ENCODE data around the gene DUSP10.
A peak's percentile ranks its signal among the peaks of the same experiment; 100 is the strongest.

DUSP10 gene

DNA sequence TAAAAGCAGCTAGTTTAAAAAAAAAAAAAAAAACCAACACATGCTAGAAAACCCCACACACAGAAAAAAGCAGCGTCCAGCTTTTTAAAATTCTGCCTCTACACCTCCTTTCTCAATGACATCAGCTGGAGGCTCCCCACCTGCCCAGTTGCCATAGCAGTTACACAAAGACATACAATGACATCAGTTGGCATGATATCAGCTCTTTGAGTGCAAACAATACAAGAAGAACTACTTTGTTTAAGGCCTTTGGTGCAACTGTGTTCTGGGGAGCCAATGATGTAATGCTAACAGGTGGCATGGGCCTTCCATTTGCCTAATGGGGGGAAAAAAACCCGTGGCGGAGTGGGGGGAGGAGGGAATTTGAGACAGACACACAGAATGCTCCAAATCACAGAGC, 32.9 kb downstream of the DUSP10 start:
- H3K4me3 ChIP-seq (ENCODE audit: low read depth in 1 of 2, low read length in 2 of 2), result no peak overlapping the region
- H3K27me3 ChIP-seq (ENCODE audit: control insufficient read depth in 1 of 2, insufficient read depth in 2 of 2, low read length in 2 of 2), result no peaks in the 10 kb centered on the region
- no peaks in the 10 kb centered on the region for H3K9me3 ChIP-seq (ENCODE audit: low read length)
- peaks cover 84% of the 10 kb centered on the region for H3K4me1 ChIP-seq (ENCODE audit: insufficient read depth, low read length)
- H3K9ac ChIP-seq (ENCODE audit: low read length), result peak overlapping the region; percentile 54
- peaks cover 11% of the 10 kb centered on the region for H3K36me3 ChIP-seq (ENCODE audit: insufficient read depth, low read length)
- peak overlapping the region; percentile 89 for H3K27ac ChIP-seq (ENCODE audit: low read depth, low read length)

DNA sequence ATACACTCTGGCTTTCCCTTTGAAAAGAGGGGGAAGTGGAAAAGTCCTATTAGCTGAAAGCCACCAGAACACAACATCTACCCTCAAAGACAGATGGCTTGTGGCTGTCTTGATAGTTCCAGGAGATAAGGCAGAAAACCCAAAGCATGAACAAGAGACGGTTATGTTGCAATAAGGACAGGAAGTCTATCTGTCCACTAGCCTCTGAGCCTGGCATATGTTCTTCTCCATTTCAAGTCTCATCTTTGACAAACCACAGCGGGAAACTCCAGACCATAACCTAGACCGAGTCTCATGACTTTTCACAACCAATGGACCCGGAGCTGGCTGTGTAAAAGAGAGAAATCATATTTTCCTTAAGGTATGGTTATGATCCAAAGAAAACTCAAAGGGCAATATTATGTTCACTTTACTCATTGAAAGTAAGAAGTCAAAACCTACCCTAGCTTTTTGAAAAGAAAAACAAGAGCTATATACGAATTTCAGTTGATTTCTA, 33.8 kb downstream of the DUSP10 start:
- Histone ChIP-seq H3K27me3 (ENCODE audit: control insufficient read depth in 1 of 2, insufficient read depth in 2 of 2, low read length in 2 of 2) (no peaks in the 10 kb centered on the region), H3K27ac (ENCODE audit: low read depth, low read length) (peak overlapping the region; percentile 89), H3K9me3 (ENCODE audit: low read length) (no peaks in the 10 kb centered on the region), H3K4me3 (ENCODE audit: low read depth in 1 of 2, low read length in 2 of 2) (no peak overlapping the region), H3K9ac (ENCODE audit: low read length) (peak overlapping the region; percentile 40), H3K36me3 (ENCODE audit: insufficient read depth, low read length) (peaks cover 20% of the 10 kb centered on the region), H3K4me1 (ENCODE audit: insufficient read depth, low read length) (peaks cover 92% of the 10 kb centered on the region)

DNA sequence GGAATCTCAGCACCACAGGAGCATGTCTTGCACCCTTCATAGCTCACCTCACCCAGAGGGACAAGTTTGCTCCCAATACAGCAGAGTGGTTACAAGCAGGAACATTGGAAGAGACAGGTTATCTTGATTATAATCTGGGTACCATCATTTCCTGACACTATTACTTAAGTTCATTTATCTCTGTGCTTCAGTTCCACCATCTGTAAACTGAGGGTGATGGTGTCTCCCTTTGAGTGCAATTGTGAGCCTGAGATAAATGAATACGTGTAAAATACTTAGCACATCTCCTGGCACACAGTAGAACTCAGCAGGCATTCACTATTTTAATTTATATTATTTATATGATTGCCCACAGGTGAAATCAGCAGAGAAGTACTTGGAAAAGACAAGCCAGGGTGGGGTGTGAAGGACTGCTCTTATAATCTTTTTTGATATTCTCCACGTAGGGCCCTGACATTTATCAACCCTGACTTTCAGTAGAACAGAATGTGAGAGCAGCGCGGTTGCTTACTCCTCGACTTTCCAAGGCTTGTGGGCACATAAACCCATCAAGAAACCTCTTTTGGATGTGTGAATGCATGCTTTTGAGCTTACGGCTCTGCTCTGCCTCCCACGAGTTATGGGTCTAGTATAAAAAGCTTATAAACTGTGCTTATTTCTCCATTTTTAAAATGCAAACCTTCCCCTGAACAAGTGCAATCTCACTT, 34.9 kb downstream of the DUSP10 start:
- Histone ChIP-seq H3K36me3 (ENCODE audit: insufficient read depth, low read length) (peaks cover 30% of the 10 kb centered on the region), H3K9me3 (ENCODE audit: low read length) (no peaks in the 10 kb centered on the region), H3K27ac (ENCODE audit: low read depth, low read length) (peak overlapping the region; percentile 89), H3K9ac (ENCODE audit: low read length) (no peak overlapping the region), H3K27me3 (ENCODE audit: control insufficient read depth in 1 of 2, insufficient read depth in 2 of 2, low read length in 2 of 2) (no peaks in the 10 kb centered on the region), H3K4me1 (ENCODE audit: insufficient read depth, low read length) (peaks cover 81% of the 10 kb centered on the region), H3K4me3 (ENCODE audit: low read depth in 1 of 2, low read length in 2 of 2) (no peak overlapping the region)

DNA sequence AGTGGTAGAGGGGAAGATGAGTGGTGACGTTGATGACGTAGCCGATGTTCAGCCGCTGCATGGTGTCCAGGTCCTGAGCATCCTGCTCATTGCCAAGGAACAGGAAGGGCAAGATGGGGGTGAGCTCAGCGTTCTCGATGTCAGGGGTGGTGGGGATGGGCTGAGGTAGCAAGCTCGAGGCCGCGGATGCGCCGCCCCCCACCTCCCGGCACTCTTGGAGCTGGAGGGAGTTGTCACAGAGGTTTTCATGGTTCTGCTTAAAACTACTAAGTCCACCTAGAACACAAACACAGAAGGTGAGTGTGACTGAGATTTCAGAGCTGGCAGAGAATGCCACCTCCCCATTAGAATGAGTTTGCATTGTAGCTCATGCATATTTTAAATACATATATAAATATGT, 35.7 kb downstream of the DUSP10 start:
- H3K4me1 ChIP-seq (ENCODE audit: insufficient read depth, low read length), result peaks cover 73% of the 10 kb centered on the region
- peaks cover 35% of the 10 kb centered on the region for H3K36me3 ChIP-seq (ENCODE audit: insufficient read depth, low read length)
- no peak overlapping the region for H3K4me3 ChIP-seq (ENCODE audit: low read depth in 1 of 2, low read length in 2 of 2)
- H3K27me3 ChIP-seq (ENCODE audit: control insufficient read depth in 1 of 2, insufficient read depth in 2 of 2, low read length in 2 of 2), result no peaks in the 10 kb centered on the region
- no peaks in the 10 kb centered on the region for H3K9me3 ChIP-seq (ENCODE audit: low read length)
- no peak overlapping the region for H3K9ac ChIP-seq (ENCODE audit: low read length)
- H3K27ac ChIP-seq (ENCODE audit: low read depth, low read length), result peak overlapping the region; percentile 48

DNA sequence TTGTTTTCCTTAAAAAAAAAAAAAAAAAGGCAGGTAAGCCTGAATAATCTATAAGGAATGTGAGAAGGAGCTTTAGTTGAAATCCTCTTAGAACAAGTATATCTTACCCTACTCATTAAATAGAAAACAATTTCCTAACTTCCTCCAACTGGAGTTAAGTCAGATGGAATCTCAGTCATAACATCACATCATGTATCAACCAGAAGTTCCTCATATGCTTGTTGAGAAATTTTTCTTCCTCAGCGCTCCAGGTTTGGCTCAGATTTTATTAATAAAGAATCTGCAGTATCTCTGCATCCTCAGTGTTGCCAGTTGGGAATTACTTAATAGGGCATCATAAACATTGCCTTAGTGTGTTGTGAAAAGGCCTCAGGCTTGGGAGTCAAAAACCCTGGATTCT, 37.6 kb downstream of the DUSP10 start:
- peaks cover 35% of the 10 kb centered on the region for H3K36me3 ChIP-seq (ENCODE audit: insufficient read depth, low read length)
- peak overlapping the region; percentile 19 for H3K27ac ChIP-seq (ENCODE audit: low read depth, low read length)
- no peak overlapping the region for H3K9ac ChIP-seq (ENCODE audit: low read length)
- H3K4me1 ChIP-seq (ENCODE audit: insufficient read depth, low read length), result peaks cover 54% of the 10 kb centered on the region
- H3K9me3 ChIP-seq (ENCODE audit: low read length), result no peaks in the 10 kb centered on the region
- H3K4me3 ChIP-seq (ENCODE audit: low read depth in 1 of 2, low read length in 2 of 2), result no peak overlapping the region
- H3K27me3 ChIP-seq (ENCODE audit: control insufficient read depth in 1 of 2, insufficient read depth in 2 of 2, low read length in 2 of 2), result no peaks in the 10 kb centered on the region

- H3K4me1 ChIP-seq (ENCODE audit: insufficient read depth, low read length), result peaks cover 37% of the 10 kb centered on the region
- no peaks in the 10 kb centered on the region for H3K9me3 ChIP-seq (ENCODE audit: low read length)
- H3K27me3 ChIP-seq (ENCODE audit: control insufficient read depth in 1 of 2, insufficient read depth in 2 of 2, low read length in 2 of 2), result no peaks in the 10 kb centered on the region
- H3K4me3 ChIP-seq (ENCODE audit: low read depth in 1 of 2, low read length in 2 of 2), result no peak overlapping the region
- H3K36me3 ChIP-seq (ENCODE audit: insufficient read depth, low read length), result peaks cover 35% of the 10 kb centered on the region
- H3K9ac ChIP-seq (ENCODE audit: low read length), result no peak overlapping the region
- H3K27ac ChIP-seq (ENCODE audit: low read depth, low read length), result no peak overlapping the region
Observed at GRCh38 chr1:221701570-221702186, 40.2 kb downstream of the DUSP10 start.

- Histone ChIP-seq H3K4me3 (ENCODE audit: low read depth in 1 of 2, low read length in 2 of 2) (no peak overlapping the region), H3K36me3 (ENCODE audit: insufficient read depth, low read length) (peaks cover 33% of the 10 kb centered on the region)
Observed at GRCh38 chr1:221700948-221701347, 40.9 kb downstream of the DUSP10 start.

DNA sequence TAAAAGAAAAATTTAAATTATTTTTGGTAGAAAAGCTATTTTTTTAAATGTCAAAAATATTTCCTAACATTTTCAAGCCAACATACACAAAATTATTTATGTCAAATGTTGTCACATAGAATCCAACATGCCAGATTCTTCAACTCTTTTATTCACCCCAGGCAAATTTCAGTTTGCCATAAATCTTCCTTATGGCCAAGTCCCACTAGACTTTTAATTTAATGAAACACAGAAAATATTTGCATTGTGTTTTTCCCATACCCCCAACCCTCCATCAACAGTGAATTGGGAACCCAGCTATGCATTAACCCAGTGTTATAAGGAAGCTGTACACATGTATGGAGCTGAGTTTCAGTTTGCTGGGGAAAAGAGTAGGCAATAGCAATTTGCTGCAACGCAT, 41.4 kb downstream of the DUSP10 start:
- peaks cover 29% of the 10 kb centered on the region for H3K4me1 ChIP-seq (ENCODE audit: insufficient read depth, low read length)
- H3K36me3 ChIP-seq (ENCODE audit: insufficient read depth, low read length), result peaks cover 29% of the 10 kb centered on the region
- no peaks in the 10 kb centered on the region for H3K27me3 ChIP-seq (ENCODE audit: control insufficient read depth in 1 of 2, insufficient read depth in 2 of 2, low read length in 2 of 2)
- no peaks in the 10 kb centered on the region for H3K9me3 ChIP-seq (ENCODE audit: low read length)
- H3K9ac ChIP-seq (ENCODE audit: low read length), result no peak overlapping the region
- no peak overlapping the region for H3K4me3 ChIP-seq (ENCODE audit: low read depth in 1 of 2, low read length in 2 of 2)
- H3K27ac ChIP-seq (ENCODE audit: low read depth, low read length), result no peak overlapping the region

More at GRCh38 chr1:221700948-221701347, 40.9 kb downstream of the DUSP10 start:
- Histone ChIP-seq H3K27ac (ENCODE audit: low read depth, low read length) (no peak overlapping the region), H3K9ac (ENCODE audit: low read length) (no peak overlapping the region), H3K4me1 (ENCODE audit: insufficient read depth, low read length) (peaks cover 33% of the 10 kb centered on the region), H3K9me3 (ENCODE audit: low read length) (no peaks in the 10 kb centered on the region), H3K27me3 (ENCODE audit: control insufficient read depth in 1 of 2, insufficient read depth in 2 of 2, low read length in 2 of 2) (no peaks in the 10 kb centered on the region)

GRCh38 chr1:221699978-221700519, 41.8 kb downstream of the DUSP10 start:
- no peaks in the 10 kb centered on the region for H3K27me3 ChIP-seq (ENCODE audit: control insufficient read depth in 1 of 2, insufficient read depth in 2 of 2, low read length in 2 of 2)
- H3K4me3 ChIP-seq (ENCODE audit: low read depth in 1 of 2, low read length in 2 of 2), result no peak overlapping the region
- H3K9ac ChIP-seq (ENCODE audit: low read length), result no peak overlapping the region
- H3K36me3 ChIP-seq (ENCODE audit: insufficient read depth, low read length), result peaks cover 26% of the 10 kb centered on the region
- H3K4me1 ChIP-seq (ENCODE audit: insufficient read depth, low read length), result peaks cover 26% of the 10 kb centered on the region
- no peak overlapping the region for H3K27ac ChIP-seq (ENCODE audit: low read depth, low read length)
- H3K9me3 ChIP-seq (ENCODE audit: low read length), result no peaks in the 10 kb centered on the region

DNA sequence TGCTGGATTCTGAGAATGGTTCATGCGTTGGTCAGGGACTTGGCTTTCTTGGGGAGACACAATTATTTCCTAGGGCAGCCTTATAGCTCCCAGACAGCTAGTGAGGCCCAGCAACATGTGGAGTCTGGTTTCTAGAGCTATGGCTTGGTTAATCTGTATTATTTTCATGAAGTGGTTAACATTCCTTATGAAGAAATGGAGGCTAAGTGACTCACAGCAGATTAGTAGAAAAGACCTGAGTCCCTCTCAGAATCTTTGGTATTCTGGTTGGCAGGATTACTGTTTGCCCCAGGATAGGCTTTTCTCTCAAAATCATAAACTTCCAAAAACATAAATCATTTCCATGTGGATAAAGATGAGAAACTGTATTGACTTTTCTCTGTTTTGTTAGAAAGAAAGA, 42.3 kb downstream of the DUSP10 start:
- peaks cover 26% of the 10 kb centered on the region for H3K36me3 ChIP-seq (ENCODE audit: insufficient read depth, low read length)
- no peaks in the 10 kb centered on the region for H3K27me3 ChIP-seq (ENCODE audit: control insufficient read depth in 1 of 2, insufficient read depth in 2 of 2, low read length in 2 of 2)
- H3K9ac ChIP-seq (ENCODE audit: low read length), result no peak overlapping the region
- H3K4me1 ChIP-seq (ENCODE audit: insufficient read depth, low read length), result peaks cover 22% of the 10 kb centered on the region
- no peaks in the 10 kb centered on the region for H3K9me3 ChIP-seq (ENCODE audit: low read length)
- H3K4me3 ChIP-seq (ENCODE audit: low read depth in 1 of 2, low read length in 2 of 2), result no peak overlapping the region
- no peak overlapping the region for H3K27ac ChIP-seq (ENCODE audit: low read depth, low read length)

- Histone ChIP-seq H3K4me1 (ENCODE audit: insufficient read depth, low read length) (peaks cover 14% of the 10 kb centered on the region), H3K27ac (ENCODE audit: low read depth, low read length) (no peak overlapping the region), H3K9ac (ENCODE audit: low read length) (no peak overlapping the region)
Observed at GRCh38 chr1:221698579-221699349, 43.1 kb downstream of the DUSP10 start.

More at GRCh38 chr1:221698579-221699349, 43.1 kb downstream of the DUSP10 start:
- no peak overlapping the region for H3K4me3 ChIP-seq (ENCODE audit: low read depth in 1 of 2, low read length in 2 of 2)
- H3K36me3 ChIP-seq (ENCODE audit: insufficient read depth, low read length), result peaks cover 22% of the 10 kb centered on the region
- H3K27me3 ChIP-seq (ENCODE audit: control insufficient read depth in 1 of 2, insufficient read depth in 2 of 2, low read length in 2 of 2), result no peaks in the 10 kb centered on the region
- no peaks in the 10 kb centered on the region for H3K9me3 ChIP-seq (ENCODE audit: low read length)
